Renal pelvis (tissue), 4 donors: ENCODE measurements around the gene PSMB5. TPM values are rescaled to one million over a fixed set of nuclear protein-coding genes. Genes with fewer than 3 reads are reported as not detected.

Source experiments
- DNase-seq: peaks from one replicate; pipeline ENCODE4 v3.0.0-alpha.2; 2013
- polyA plus RNA-seq, 3 donors: library from polyadenylated mRNA; unstranded; fragments of 120-200 nt; gene quantifications; one replicate each; pipeline ENCODE4 v1.2.1, GENCODE V29; 2013; ENCODE audit not compliant: insufficient read length in 3 of 3

PSMB5 gene
- polyA plus RNA-seq, 3 donors, result 207 to 269 (median 224) TPM

- no peak for DNase-seq
These were observed 32.4 kb upstream of the PSMB5 start for GRCh38 chr14:23066855-23067744.

GRCh38 chr14:23066368-23066767, 31.7 kb upstream of the PSMB5 start:
- DNase-seq, result no peak

- no peak for DNase-seq
These were observed 28.9 kb upstream of the PSMB5 start for GRCh38 chr14:23063601-23064000.

- no peak for DNase-seq
These were observed 27.3 kb upstream of the PSMB5 start for GRCh38 chr14:23062002-23062401.

GRCh38 chr14:23060536-23061260, 26.0 kb upstream of the PSMB5 start:
- DNase-seq, result no peak

GRCh38 chr14:23058654-23059504, 24.2 kb upstream of the PSMB5 start:
- no peak for DNase-seq

GRCh38 chr14:23057757-23058653, 23.3 kb upstream of the PSMB5 start:
- peak; percentile 92 for DNase-seq

- peak; percentile 81 for DNase-seq
These were observed 22.5 kb upstream of the PSMB5 start, which contains the start of gene CDH24 for GRCh38 chr14:23056956-23057756. Gene CDH24, minus strand, starts transcription at chr14:23057520. Its CDS starts 1,787 bp downstream, at chr14:23055733.

GRCh38 chr14:23056145-23056955, 21.6 kb upstream of the PSMB5 start:
- no peak for DNase-seq

GRCh38 chr14:23055621-23056144, 21.0 kb upstream of the PSMB5 start:
- no peak for DNase-seq

GRCh38 chr14:23055147-23055550, 20.4 kb upstream of the PSMB5 start:
- DNase-seq, result no peak

GRCh38 chr14:23054000-23054811, 19.5 kb upstream of the PSMB5 start:
- DNase-seq, result no peak

- no peak for DNase-seq
These were observed 18.7 kb upstream of the PSMB5 start for GRCh38 chr14:23053426-23053825.

GRCh38 chr14:23052671-23053070, 18.0 kb upstream of the PSMB5 start:
- DNase-seq, result no peak

GRCh38 chr14:23052182-23052623, 17.5 kb upstream of the PSMB5 start:
- DNase-seq, result no peak

GRCh38 chr14:23051141-23052057, 16.7 kb upstream of the PSMB5 start:
- DNase-seq, result no peak

- DNase-seq, result no peak
These were observed 14.3 kb upstream of the PSMB5 start for GRCh38 chr14:23049011-23049410.
